OCI-M1 (cell line): ENCODE results near the gene SETDB1.

Experiments used
- DNase-seq: peaks from one replicate; lab custom pipeline; 2025; lab: John Stamatoyannopoulos, UW

The SETDB1 gene

DNA sequence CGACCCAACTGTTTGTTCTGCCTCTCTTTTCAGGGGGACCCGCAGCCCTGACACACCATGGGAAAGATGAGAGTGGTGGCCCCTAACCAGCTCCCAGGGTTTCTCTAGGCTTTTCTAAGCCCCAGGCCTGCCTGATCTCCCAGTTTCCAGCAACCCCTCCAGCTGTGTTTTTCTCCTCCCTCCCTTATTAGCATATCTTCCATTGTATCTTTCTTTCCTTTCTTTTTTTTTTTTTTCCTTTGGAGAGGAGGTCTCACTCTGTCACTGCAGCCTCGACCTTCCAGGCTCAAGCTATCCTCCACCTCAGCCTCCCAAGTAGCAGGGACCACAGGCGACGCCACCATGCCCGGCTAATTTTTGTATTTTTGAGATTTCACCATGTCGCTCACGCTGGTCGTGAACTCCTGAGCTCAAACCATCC, 50.2 kb downstream of the SETDB1 start:
- peak; percentile 82 for DNase-seq

DNA sequence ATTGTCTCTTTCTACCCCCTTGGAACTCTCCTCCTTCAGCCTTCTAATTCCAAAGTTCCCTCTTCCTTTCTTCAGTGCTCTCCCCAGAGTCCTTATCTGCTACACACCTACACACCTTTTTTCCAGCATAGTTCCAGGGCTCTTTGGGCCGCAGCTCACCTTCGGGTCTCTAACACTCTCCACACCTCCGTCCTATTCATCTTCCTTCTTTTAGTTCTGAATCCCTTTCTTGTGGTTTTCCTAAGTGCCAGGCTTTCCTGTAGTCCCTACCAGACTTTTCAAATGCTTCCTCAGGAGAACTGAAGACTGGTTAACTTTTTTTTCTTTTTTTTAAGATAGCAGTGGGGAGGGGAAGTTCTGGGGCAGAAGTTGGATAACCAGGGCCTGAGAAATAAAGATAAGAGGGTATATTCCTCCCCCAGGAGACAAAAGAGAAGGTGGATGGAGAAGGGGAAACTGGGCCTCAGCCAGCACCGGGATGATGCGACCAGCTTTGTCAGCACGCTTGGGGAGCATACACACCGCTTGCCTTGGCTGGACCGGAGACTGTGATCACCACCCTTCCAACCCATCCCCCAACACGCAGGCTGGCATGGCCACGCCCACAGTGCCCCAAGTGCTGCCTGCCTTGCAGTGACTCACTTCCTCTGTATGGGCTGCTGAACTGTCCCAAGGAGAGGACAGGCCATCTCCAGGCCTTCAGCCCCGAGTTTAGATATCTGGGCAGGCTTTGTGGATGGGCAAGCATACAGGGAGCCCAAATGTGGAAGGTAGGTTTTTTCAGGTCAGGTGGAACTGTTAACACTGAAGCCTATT, 50.9 kb downstream of the SETDB1 start:
- DNase-seq = peak; percentile 99

DNA sequence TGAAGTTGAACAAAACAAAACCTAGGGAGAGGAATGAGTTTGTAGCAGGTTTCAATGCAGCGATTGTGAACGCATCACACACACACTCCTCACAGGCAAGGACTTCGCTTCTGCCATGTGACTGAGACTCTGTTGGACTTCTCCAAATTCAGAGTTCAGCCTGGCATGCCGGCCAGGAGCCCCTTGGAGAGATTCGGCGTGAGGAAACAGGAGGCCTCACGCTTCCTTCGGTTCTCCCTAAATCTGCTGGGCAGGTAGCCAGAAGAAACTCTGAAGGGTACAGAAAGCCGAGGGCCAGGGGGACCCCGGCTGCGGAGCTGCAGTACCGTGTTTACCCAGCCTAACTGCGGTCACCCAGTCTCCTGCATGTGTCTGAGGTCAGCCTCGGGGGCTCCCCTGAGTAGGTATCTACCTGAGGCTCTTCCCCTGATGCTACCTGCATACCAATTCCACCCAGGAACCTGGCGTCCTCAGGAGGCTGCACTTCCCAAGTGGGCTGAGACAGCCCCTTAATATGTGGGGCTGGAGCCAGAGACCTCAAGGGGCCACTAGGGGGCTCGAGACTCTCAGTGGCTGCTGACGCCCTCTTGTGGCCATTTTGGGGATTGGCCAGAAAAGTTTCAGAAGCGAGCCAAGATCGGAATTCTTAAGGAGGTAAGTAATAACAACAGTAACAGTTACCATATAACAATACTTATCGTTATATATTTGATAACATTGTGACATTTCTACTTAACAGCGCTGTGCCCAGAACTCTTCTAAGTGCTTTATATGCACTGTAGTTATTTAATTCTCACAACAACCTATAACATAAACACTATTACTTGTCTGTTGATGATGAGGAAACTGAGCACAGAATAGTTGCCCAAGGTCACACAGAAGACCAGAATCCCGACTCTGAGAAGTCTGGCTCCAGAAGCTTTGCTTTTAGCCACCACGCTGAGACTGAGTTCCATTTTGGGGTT, 53.2 kb downstream of the SETDB1 start:
- DNase-seq = peak; percentile 97

DNA sequence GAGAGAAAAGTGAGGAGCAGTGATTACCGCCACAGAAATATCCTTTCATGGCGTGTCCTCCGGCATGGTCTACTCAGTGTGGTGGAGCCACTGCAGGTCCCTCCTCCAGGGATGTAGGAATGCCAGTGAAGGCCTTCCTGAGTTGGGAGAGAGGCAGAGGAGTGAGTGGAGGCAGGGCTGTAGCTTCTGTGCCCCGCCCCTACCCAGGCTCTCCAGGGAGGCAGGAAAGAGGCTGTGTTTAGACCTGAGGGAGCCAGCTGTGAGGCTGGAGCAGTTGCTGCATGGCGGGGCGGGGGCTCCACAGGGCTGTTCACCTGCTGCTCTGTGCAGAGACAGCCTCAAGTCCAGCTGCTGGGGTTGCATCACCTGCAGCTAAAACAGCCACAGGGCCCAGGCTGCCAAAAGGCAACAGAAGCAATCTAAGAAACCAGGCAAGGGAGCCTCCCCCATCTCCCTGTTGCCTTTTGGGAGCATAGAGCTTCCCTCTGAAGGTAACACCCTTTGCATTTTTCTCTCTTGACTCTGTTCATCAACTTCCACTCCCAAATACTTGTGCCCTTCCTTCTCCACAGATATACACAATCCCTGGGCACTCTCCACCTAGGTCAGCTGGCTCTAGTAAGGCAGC, 55.1 kb downstream of the SETDB1 start:
- DNase-seq = peak; percentile 32

GRCh38 chr1:150981805-150982712, 55.9 kb downstream of the SETDB1 start, which contains the start of gene ANXA9:
ANXA9 (plus strand) TSS chr1:150982292; CDS start chr1:150983106, 814 bp downstream.
- peak; percentile 44 for DNase-seq

GRCh38 chr1:150985179-150985825, 59.1 kb downstream of the SETDB1 start:
- DNase-seq = no peak

DNA sequence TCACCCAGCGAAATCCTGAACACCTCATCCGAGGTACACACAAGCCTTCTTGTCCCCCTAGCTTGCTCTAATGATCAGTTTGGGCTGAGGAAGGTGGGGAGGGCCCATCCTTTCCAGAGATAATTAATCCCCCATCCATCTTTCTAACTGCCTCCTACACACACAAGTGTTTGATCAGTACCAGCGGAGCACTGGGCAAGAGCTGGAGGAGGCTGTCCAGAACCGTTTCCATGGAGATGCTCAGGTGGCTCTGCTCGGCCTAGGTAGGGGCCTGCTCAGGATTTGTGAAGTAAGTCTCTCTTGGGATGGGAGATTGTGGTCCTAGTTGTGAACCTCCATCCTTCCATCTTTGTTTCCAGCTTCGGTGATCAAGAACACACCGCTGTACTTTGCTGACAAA, 61.8 kb downstream of the SETDB1 start:
- DNase-seq = no peak

DNA sequence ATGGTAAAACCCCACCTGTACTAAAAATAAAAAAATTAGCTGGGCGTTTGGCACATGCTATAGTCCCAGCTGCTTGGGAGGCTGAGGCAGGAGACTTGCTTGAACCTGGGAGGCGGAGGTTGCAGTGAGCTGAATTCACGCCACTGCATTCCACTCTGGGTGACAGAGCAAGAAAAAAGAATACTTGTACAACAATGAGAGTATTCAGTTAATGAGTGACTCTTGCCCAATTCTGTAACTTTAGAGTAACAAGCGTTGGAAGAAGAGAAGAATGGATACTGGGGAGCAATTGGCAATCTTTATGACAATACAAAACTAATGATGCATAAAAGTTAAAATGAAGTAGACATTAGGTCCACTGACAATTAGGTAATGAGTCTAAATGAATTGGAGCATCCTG, 66.5 kb downstream of the SETDB1 start:
- no peak for DNase-seq

GRCh38 chr1:150994248-150994647, 68.1 kb downstream of the SETDB1 start:
- DNase-seq = no peak

GRCh38 chr1:150995460-150995859, 69.3 kb downstream of the SETDB1 start:
- DNase-seq = no peak

DNA sequence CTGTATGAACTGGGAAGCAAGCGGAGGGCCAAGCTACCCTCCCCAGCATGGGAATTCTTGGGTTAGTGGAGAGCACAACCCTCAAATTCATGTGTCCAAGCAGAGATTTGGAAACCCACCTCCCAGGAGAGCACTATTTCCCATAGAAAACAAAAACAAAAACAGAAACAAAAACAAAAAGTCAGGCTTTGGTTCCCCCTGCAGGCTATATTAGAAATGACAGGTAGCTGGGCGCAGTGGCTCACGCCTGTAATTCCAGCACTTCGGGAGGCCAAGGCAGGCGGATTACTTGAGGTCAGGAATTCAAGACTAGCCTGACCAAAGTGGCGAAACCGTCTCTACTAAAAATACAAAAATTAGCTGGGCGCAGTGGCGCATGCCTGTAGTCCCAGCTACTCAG, 69.7 kb downstream of the SETDB1 start:
- peak; percentile 75 for DNase-seq

DNA sequence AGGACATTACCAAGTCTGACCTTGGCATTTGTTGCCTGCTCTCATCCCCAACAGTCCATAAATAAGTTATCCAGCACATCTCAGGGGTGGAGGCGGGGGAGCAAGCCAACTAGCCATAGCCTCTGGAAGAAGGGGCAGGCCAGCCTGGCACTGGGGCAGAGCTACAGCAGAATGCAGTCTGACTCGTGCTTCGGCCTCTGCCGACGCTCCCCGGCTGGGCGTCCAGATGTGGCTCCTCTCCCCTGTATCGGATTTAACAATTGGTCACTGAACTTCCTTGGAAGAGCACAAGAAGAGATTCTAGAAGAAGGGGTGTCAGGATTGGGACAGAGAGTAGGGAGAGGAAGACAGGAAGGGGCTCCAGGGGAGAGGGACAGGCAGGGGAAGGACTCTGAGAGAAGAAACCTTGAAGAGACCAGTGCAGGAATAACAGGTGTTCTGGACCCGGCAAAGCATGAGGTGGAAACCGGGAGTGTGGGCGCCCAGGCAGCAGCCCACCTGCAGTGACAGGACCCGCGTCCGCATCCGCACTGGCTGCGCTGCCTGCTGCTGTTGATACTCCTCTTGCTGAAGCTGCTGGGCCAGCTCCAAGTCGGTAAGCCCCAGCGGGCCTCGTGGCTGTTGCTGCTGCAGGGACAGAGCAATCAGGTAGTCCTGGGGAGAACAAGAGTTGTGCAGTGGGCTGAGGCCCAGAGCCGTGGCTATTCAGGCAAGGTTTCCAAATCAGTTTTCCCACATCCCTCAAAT, 71.1 kb downstream of the SETDB1 start:
- DNase-seq = no peak

- no peak for DNase-seq
Observed at GRCh38 chr1:150997949-150998348, 71.8 kb downstream of the SETDB1 start.

GRCh38 chr1:150999051-150999674, 73.0 kb downstream of the SETDB1 start:
- no peak for DNase-seq

DNA sequence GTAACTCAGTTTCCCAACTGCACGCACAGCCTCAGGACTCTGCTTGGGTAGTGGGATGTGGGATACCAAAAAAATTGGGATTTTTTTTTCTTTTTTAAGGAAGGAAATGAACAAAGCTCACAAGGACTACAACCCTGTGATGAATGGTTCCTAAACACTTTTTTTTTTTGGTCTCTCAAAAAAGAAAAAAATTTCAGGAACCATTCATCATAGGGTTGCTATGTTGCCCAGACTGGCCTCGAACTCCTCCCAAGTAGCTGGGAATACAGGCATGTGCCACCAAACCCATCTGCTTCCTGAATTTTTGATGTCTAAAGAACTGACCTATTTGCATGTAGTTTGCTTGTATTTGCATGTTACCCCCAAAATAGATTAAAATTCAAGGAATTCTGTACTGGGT, 73.8 kb downstream of the SETDB1 start:
- no peak for DNase-seq

DNA sequence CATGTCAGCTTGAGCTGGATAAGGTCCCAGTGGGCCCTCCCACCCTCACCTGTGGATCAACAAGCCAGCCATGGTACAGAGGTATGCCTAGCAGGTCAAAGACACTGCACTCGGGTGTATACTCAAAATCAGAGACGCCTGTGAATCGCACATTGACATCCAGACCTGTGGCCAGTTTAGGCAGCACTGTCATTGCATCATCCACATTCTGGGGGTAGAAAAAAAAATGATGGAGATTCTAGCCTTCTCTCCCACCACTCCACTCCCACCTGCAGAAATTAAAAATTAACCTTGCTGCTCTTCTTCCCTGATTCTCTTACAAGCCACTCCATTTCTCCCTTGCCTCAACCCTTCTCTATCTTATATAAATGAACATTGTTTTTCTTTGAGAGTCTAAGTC, 74.2 kb downstream of the SETDB1 start:
- DNase-seq = no peak

- no peak for DNase-seq
Observed at GRCh38 chr1:151001602-151002001, 75.4 kb downstream of the SETDB1 start.

GRCh38 chr1:151002051-151002450, 75.9 kb downstream of the SETDB1 start:
- no peak for DNase-seq

- DNase-seq = no peak
Observed at GRCh38 chr1:151002611-151003010, 76.4 kb downstream of the SETDB1 start.

- peak; percentile 39 for DNase-seq
Observed at GRCh38 chr1:151003180-151003579, 77.0 kb downstream of the SETDB1 start.
